ES-I3 (cell line): ENCODE data around the gene ENOX1.

Experiments
- H3K36me3 ChIP-seq: 2 replicates; pipeline ENCODE4 v1.6.1; 2013; ENCODE audit warnings: mild to moderate bottlenecking, low read length, control low read depth, moderate library complexity; ENCODE audit not compliant: insufficient read depth
- H3K4me1 ChIP-seq: 2 replicates; pipeline ENCODE4 v1.6.1; 2013; ENCODE audit warnings: mild to moderate bottlenecking, control low read depth, low read length; ENCODE audit not compliant: insufficient read depth
- H3K9ac ChIP-seq: 2 replicates; pipeline ENCODE4 v1.6.1; 2013; ENCODE audit warnings: low read depth, mild to moderate bottlenecking, low read length, moderate library complexity
- H3K9me3 ChIP-seq: 2 replicates; pipeline ENCODE4 v1.6.1; 2013; ENCODE audit warnings: mild to moderate bottlenecking, low read length, moderate library complexity; ENCODE audit not compliant: control insufficient read depth, insufficient read depth

The ENOX1 gene

DNA sequence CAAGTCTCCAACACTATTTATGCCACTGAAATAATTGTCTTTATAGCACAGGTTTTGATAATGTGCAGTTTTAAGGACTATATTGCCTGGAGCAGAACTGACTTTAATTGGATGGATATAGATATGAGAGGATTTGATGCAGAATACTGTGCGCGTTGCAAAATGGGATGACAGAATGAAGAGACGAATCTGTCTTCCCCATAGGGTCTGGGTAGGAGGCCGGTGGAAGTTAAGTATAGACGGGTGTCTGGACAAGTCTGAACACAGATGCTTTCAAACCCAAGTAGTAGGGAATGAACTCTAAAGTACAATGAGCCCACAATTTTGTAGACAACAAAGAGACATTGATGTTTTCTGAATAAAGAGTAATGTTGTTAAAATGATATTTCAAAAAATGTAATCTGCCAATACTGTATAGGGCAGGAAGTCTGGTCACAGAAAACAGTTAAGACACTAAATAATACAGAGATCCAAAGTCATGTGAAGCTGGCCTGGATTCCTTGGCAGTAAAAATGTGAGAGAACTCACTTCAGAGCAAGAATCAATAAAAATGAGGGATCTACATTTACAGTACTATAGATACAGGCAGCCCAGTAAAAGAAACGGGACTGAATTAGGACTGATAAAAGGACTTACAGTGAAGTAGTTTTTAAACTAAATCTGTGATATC is 125.5 kb downstream of the ENOX1 start:
- H3K9me3 ChIP-seq: no peaks in the 10 kb centered on the region
- H3K4me1 ChIP-seq: no peaks in the 10 kb centered on the region

DNA sequence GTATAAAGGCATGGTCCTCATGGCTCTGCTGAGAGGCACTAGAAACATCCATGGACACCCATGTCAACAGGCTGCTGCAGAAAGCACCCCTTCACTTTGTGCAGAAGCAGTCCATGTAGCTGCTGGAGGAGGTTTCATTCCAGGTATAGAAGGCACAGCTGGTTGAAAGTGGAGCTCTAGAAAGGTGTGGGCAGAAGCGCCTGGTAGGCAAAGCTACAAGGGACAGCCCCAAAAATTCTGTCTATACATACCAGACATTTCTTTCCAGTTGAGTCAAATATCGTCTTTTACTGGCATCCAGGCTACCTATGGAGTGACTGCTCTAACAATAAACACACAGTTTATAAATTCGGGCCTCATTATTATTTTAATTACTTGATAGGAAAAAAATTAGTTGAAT is 129.3 kb downstream of the ENOX1 start:
- H3K9me3 ChIP-seq: no peaks in the 10 kb centered on the region
- H3K9ac ChIP-seq: no peak overlapping the region
- H3K4me1 ChIP-seq: no peaks in the 10 kb centered on the region
- no peaks in the 10 kb centered on the region for H3K36me3 ChIP-seq

More for the DNA sequence above, 125.5 kb downstream of the ENOX1 start:
- Histone ChIP-seq H3K9ac (no peak overlapping the region), H3K36me3 (no peaks in the 10 kb centered on the region)

DNA sequence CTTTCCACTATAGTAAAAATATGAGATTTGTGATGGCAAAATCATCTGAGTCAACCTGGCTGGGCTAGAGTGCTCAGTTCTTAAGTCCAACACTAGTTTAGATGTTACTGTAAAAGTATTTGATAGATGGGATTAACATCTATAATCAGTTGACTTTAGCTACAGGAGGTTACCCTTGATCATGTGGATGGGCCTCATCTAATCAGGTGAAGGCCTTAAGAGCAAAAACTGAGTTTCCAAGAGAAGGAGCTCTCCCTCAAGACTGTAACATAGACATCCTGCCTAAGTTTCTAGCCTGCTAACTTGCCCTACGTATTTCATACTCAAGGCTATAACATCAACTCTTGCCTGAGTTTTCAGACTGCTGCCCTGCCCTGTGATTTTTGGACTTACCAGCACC is 132.8 kb downstream of the ENOX1 start:
- no peaks in the 10 kb centered on the region for H3K4me1 ChIP-seq
- no peaks in the 10 kb centered on the region for H3K36me3 ChIP-seq
- H3K9ac ChIP-seq: no peak overlapping the region
- H3K9me3 ChIP-seq: no peaks in the 10 kb centered on the region

DNA sequence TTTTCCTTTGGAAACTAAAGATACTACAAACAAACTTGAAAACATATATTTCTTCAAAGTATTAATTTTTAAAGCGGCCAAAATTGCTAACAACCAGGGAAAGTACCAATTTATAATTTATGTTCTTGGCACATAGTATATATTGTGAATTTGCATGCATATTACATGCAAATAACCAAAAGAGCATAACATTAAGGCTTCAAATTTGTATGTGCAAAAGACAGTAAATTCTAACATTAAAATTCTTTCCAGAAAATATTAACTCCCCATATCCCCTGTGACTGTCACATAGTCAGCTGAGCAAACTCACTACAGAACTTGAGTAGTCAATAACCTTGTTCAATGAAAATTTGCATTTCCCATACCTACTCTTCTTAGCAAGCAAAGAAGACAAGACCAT is 133.4 kb downstream of the ENOX1 start:
- H3K9ac ChIP-seq: no peak overlapping the region
- no peaks in the 10 kb centered on the region for H3K4me1 ChIP-seq
- no peaks in the 10 kb centered on the region for H3K9me3 ChIP-seq
- no peaks in the 10 kb centered on the region for H3K36me3 ChIP-seq

DNA sequence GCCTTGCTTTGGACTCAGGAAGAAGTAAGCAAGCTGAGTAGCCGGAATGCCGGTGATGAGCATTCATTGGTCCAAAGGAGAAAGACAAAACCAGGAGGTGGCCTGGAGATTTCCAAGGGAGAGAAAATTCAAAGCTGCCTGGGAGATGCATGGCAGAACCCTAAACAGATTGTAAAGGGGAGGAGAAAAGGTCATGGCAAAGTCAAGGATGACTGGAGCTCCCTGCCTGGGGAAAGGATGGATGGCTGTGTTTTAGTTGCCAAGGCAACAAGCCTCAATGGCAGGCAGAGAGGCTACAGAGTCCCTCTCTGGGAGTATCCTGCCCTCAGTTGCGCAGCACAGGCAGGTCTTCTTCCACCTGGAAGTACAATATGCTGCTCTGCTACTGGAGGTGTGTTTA is 134.0 kb downstream of the ENOX1 start:
- Histone ChIP-seq H3K4me1 (no peaks in the 10 kb centered on the region), H3K36me3 (no peaks in the 10 kb centered on the region), H3K9ac (no peak overlapping the region), H3K9me3 (no peaks in the 10 kb centered on the region)

DNA sequence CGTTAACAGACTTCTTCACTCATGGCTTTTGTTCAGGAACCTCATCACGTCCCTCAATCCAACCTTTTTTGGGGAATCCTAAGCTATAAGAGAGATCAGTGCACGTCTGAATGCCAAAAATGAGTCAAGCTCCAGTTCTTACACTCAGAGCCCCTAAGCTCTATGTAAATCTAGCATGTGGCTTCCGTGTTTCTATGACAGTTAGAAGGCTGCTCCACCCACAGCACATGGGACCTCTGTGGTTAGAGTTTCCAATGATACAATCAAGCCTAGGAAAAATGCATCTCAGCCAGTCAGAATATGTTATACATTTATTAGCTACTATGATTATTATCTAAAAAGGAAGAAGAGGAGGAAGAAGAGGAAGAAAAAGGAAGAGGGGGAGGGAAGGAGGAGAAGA is 135.9 kb downstream of the ENOX1 start:
- no peaks in the 10 kb centered on the region for H3K36me3 ChIP-seq
- no peaks in the 10 kb centered on the region for H3K4me1 ChIP-seq

DNA sequence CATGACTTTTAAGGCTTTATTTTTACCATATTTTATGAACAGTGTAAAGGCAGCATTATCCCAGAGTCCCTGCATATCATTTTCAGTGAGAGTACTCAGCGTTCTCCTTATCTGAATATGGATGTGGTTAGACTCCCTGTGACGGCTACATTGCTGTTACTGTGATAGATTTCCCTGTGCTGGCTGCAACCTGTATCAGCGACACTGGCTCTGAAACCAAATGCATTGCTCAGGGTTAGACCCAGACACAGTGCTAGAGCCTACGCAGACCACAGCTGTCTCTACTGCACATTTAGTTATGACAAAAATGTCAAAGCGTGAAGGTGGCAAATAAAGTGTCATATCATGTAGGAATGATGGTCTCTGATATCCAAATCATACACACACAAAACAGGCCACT is 138.0 kb downstream of the ENOX1 start:
- no peak overlapping the region for H3K9ac ChIP-seq
- H3K36me3 ChIP-seq: no peaks in the 10 kb centered on the region
- 0 out of 2 replicates have a peak, but pooled peaks cover 4% of the 10 kb centered on the region for H3K9me3 ChIP-seq
- no peaks in the 10 kb centered on the region for H3K4me1 ChIP-seq

More for the DNA sequence above, 135.9 kb downstream of the ENOX1 start:
- 0 out of 2 replicates have a peak, but pooled peaks cover 2% of the 10 kb centered on the region for H3K9me3 ChIP-seq
- no peak overlapping the region for H3K9ac ChIP-seq

DNA sequence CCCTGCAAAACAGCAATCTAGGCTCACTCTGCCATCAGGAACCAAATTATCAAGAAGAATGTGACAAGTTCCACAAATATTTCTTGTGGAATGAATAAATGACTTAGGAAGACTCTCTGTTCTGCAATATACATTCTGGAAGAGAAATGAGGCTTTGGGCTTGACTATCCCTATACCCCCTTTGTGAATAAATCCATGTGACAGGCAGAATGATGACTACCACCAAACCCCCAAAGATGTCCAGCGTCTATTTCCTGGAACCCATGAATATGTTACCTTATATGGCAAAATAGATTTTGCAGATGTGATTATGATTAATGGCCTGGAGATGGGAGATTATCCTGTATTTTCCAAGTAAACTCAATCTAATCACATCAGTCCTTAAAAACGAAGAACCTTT is 139.3 kb downstream of the ENOX1 start:
- Histone ChIP-seq H3K9ac (no peak overlapping the region), H3K36me3 (no peaks in the 10 kb centered on the region), H3K9me3 (0 out of 2 replicates have a peak, but pooled peaks cover 4% of the 10 kb centered on the region), H3K4me1 (no peaks in the 10 kb centered on the region)

DNA sequence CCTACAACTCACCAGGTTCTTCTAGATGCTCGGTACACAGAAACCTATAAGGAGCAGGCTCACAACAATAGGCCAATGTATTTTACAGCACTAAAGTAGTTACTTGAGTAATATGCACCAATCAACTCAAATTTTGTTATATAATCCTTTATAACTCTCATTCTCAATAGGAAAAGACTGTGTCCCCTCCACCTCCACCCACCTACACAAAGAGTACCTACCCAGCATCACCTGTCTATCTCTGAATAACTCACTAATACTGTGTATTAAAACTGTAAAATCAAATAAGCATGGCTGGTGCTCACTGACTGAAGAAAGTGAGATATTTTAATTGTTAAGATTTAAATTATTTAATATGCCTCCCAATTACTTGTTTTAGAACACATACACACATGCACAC is 146.3 kb downstream of the ENOX1 start:
- Histone ChIP-seq H3K9me3 (no peaks in the 10 kb centered on the region), H3K36me3 (no peaks in the 10 kb centered on the region)

DNA sequence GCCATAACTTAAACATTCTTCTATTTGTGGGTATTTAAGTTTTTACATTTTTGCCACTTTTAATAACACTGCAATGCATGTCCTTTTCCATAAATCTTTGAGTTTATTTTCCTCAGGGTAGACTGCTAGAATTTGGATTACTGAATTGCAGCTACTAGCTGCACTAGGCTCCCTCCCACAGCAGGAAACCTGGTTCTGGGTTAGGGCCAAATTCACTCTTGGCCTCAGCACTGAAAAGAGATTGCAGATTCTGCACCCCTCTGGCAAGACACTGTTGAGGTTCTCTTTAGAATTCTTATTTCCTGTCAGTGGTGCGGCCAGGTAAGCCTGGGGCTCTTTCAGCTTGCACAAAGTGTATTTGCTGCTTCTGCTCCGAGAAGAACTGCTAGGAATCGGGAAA is 155.7 kb downstream of the ENOX1 start:
- Histone ChIP-seq H3K9me3 (no peaks in the 10 kb centered on the region), H3K36me3 (no peaks in the 10 kb centered on the region), H3K4me1 (no peaks in the 10 kb centered on the region), H3K9ac (no peak overlapping the region)

More for the DNA sequence above, 146.3 kb downstream of the ENOX1 start:
- Histone ChIP-seq H3K4me1 (no peaks in the 10 kb centered on the region), H3K9ac (no peak overlapping the region)

DNA sequence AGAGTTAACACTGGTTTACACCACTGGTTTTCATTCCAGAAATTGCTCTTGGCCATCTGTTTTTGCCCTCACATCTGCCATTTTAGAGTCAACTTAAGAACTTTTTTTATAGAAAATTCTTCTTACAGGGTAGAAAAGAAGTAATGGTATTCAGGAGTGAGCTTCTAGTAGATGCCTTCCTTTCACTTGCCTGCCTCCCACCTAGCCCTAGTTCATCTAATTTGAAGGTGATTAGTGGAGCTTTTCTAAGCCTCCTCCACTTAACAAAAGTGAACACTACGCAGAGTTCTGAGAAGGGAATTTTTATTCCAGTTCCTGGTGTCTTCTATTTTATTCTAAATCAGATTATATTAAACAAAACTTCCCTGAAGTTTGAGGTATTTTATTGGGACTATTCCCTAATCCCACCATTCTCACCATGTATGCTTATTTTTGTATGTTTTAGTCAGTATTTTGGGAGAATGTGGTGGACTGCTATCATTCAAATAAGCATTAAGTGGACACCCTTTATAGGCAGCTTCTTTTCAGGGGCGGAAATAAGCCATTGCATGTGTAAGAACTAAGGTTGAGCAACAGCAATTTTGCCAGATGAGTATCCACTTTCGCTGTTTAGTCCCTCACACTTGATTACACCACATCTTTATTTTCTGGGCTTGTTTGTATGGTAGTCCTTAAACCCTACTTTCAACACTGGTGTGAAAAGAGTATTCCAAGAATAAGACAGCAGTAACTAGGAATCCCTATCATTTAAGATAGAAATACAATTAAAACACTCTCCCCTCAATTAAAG is 156.9 kb downstream of the ENOX1 start:
- Histone ChIP-seq H3K9ac (no peak overlapping the region), H3K9me3 (no peaks in the 10 kb centered on the region), H3K36me3 (no peaks in the 10 kb centered on the region), H3K4me1 (no peaks in the 10 kb centered on the region)

DNA sequence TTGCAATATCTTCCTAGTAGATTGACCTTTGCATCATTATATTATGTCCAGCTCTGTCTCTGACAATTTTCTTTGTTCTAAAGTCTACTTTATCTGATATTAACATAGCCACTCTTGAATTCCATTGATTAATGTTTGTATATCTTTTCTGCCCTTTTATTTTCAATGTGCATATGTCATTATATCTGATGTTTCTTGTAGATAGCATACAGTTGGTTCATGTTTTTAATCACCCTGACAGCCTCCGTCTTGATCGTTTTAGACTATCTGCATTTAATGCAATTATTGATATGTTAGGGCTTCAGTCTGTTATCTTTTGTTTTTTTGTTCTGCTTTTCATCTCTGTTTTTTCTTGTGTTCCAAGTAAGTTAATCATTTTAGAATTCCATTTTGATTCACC is 159.8 kb downstream of the ENOX1 start:
- Histone ChIP-seq H3K9me3 (no peaks in the 10 kb centered on the region), H3K36me3 (no peaks in the 10 kb centered on the region), H3K9ac (no peak overlapping the region), H3K4me1 (no peaks in the 10 kb centered on the region)

DNA sequence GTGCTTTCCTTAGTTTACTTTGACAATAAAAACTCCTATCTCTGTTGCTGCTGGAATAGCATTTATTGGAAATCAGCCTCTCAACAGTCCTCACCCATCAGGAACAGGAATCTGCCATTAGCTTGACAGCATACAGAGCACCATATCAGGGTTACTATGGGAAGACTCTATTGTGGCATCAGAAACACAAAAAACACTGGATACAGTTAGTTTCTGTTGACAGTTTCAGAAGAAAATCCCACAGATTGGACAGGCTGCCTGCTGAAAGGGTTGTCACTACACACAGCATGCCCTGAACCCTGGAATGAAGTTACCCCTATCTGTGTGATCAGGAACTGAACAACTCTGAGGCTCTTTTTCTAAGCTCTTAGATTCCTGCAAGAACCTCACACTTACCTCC is 172.7 kb downstream of the ENOX1 start:
- Histone ChIP-seq H3K9ac (no peak overlapping the region), H3K4me1 (no peaks in the 10 kb centered on the region), H3K36me3 (no peaks in the 10 kb centered on the region), H3K9me3 (no peaks in the 10 kb centered on the region)

DNA sequence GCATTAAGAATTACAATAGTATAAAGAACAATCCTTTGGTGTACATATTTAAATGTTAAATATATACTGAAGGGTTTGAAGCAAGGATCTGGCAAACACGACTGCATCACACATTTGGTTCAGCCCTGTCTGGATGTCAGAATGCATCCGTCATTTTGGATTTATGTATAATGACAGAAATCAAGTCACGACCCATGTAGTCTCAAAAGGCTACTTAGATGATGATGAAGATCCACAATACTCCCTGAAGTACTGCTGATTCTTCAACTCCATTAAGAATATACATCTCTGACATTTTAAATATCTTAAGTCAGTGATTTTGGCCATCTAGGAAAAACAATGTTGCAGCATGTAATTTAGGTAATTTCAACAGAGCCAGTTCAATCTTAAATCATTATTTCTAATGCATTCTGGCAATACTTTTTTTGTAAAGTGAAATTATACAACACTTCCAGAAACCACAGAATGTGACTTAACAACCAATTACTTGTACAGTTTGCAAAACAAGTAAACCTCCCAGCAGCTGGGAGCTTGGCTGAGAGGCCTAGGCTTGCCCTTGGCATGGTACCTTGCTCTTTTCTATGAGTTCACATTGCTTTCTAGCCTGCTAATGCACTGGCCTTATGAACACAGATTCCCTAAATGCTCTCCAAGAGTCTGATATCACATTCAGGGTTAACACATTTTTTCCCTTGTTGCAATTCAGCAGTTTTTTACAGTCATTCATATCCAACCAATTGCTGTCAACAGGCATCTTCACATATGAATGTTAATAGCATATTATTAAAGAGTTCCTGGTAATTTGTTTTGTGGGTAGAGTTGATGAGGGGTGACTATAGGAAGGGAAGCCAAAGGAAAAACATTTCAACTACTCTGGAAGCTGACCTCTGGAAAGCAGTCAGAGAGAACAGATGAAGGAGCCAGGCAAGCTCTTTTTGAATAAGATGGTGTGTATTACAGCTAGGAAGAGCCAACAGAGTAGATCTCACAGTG is 175.2 kb downstream of the ENOX1 start:
- Histone ChIP-seq H3K9ac (no peak overlapping the region), H3K9me3 (no peaks in the 10 kb centered on the region), H3K36me3 (no peaks in the 10 kb centered on the region), H3K4me1 (no peaks in the 10 kb centered on the region)
